Measurements from ENCODE around the gene GALK1. TPM values are rescaled to one million over a fixed set of nuclear protein-coding genes. Genes with fewer than 3 reads are reported as not detected.

GALK1 gene
- total and polyA plus RNA-seq, 9 of the 15 experiments (the other 6 are each of a cell fraction or from before 2014, with no cell fraction given): 0.45 to 51.6 (median 17.4) TPM

DNA sequence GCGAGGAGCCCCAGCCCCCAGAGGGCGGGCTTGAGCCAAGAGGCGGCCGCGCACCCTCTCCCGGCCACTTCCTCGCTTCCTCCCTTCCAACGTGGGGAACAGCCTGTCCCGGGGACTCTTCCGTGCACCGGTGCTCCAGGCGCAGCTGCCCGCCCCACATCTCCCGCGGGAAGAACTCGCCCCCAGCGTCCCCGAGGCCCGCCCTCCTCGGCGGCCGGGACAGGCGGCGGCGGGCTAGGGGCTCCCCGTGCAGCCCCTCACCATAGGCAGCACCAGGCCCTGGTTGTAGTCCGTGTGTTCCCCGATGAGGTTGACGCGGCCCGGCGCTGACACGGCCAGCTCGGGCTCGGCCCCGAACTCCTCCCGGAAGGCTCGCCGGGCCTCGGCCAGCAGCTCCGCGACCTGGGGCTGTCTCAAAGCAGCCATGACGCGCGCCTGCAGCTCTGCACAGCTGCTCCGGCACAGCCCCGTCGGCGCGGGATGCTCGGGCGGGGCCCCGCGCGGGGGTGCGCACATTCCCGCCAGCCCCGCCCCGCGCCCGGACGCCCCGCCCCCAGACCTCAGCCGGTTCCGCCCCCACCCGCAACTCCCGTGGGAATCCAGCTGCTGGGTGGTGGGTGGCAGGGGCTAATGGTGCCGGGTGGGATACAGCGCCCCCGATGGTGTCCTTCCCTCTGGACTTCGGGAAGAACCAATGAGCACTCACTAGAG, at the start of gene GALK1 (continued):
- TF ChIP-seq KDM5B (IDR thresholded peaks at IDR 0.05; ENCODE audit: insufficient replicate concordance, low read depth, low read length) (peak; percentile 60), CBFB (CRISPR knock-in tag; IDR thresholded peaks at IDR 0.05) (0 out of 2 replicates have a peak, but pooled peaks have one; percentile 76), ZNF586 (CRISPR knock-in tag; conservative IDR thresholded peaks at IDR 0.05) (no peak), HNRNPL (IDR thresholded peaks at IDR 0.05; ENCODE audit: low read depth, low read length) (no peak), ZNF232 (CRISPR knock-in tag; IDR thresholded peaks at IDR 0.05) (no peak), ZC3H11A (IDR thresholded peaks at IDR 0.05; ENCODE audit: low read depth, low read length) (no peak), ZBTB7A (IDR thresholded peaks at IDR 0.05; ENCODE audit: borderline replicate concordance, control insufficient read depth, low read depth, low read length) (peak; percentile 26), MBD2 (IDR thresholded peaks at IDR 0.05; ENCODE audit: borderline replicate concordance, low read depth) (0 out of 2 replicates have a peak, but pooled peaks have one; percentile 25), ZNF316 (IDR thresholded peaks at IDR 0.05) (no peak), NRF1 (conservative IDR thresholded peaks at IDR 0.05 in 1 of 2, IDR thresholded peaks at IDR 0.05 in 1 of 2) (peak; percentile 79 to 82), PHB (CRISPR knock-in tag; IDR thresholded peaks at IDR 0.05) (no peak), ZNF644 (tag; IDR thresholded peaks at IDR 0.05; ENCODE audit: low read depth) (no peak), NCOR1 (IDR thresholded peaks at IDR 0.05) (no peak), ZNF274 (IDR thresholded peaks at IDR 0.05; ENCODE audit: borderline replicate concordance, low read depth, low read length) (no peak), ZNF431 (CRISPR knock-in tag; IDR thresholded peaks at IDR 0.05) (no peak), ZNF263 (CRISPR knock-in tag; IDR thresholded peaks at IDR 0.05; ENCODE audit: borderline replicate concordance) (peak; percentile 89), HLTF (IDR thresholded peaks at IDR 0.05) (peak; percentile 49; the same call in 1 of the 2 replicates), KLF10 (CRISPR knock-in tag; IDR thresholded peaks at IDR 0.05) (no peak), ZNF395 (CRISPR knock-in tag; IDR thresholded peaks at IDR 0.05) (0 out of 2 replicates have a peak, but pooled peaks have one; percentile 14), L3MBTL2 (IDR thresholded peaks at IDR 0.05) (0 out of 2 replicates have a peak, but pooled peaks have one; percentile 41), HCFC1 (IDR thresholded peaks at IDR 0.05; ENCODE audit: low read depth, low read length) (0 out of 2 replicates have a peak, but pooled peaks have one; percentile 16), SMARCA4 (IDR thresholded peaks at IDR 0.05) (0 out of 2 replicates have a peak, but pooled peaks have one; percentile 36), MAFK (IDR thresholded peaks at IDR 0.05; ENCODE audit: low read length) (no peak), SMAD3 (CRISPR knock-in tag; conservative IDR thresholded peaks at IDR 0.05) (no peak), TCFL5 (CRISPR knock-in tag; conservative IDR thresholded peaks at IDR 0.05) (no peak), PATZ1 (CRISPR knock-in tag; IDR thresholded peaks at IDR 0.05; ENCODE audit: borderline replicate concordance) (no peak)
- TF ChIP-seq, protein P1, sequence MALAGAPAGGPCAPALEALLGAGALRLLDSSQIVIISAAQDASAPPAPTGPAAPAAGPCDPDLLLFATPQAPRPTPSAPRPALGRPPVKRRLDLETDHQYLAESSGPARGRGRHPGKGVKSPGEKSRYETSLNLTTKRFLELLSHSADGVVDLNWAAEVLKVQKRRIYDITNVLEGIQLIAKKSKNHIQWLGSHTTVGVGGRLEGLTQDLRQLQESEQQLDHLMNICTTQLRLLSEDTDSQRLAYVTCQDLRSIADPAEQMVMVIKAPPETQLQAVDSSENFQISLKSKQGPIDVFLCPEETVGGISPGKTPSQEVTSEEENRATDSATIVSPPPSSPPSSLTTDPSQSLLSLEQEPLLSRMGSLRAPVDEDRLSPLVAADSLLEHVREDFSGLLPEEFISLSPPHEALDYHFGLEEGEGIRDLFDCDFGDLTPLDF (CRISPR knock-in tag; IDR thresholded peaks at IDR 0.05): peak; percentile 58; the same call in 1 of the 2 replicates

All from K562 (cell line).